Measurements from ENCODE around the gene FAM170A. TPM values are rescaled to one million over a fixed set of nuclear protein-coding genes. Genes with fewer than 3 reads are reported as not detected.

The FAM170A gene
- total RNA-seq, 1 experiment from 2014 or later: not detected

DNA sequence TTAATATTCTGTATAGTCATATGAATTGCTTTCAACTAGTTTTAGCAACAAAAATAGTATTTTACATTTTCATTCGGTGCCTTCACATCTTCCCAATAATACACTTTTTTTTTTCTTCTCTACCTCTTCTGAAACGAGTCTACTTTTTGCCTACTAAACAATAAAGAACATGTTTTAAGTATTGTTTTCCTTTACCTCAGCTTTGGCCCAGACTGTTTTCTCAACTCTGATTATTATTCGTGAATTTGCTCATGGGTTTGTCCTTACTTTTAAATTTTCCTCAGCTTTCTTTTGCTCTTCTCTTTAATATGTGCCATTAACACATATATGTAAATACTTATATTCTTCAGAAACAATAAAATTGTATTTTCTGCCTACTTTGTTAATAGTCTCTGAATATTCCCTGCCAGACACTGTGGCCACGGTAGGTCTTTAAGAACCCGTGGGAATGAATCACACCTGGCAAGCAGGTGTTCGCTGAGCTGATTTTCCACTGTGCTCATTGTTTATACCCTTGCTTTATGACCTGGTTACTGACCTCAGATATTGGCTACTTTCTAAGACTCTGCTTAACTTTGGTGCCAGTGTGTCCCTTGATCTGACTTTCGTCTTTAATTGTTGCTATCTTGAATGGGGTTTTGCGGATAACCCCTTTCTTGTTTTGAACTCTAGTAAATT, 49.1 kb downstream of the FAM170A start:
- intact Hi-C loops (cut with micrococcal nuclease; ENCODE audit: unreplicated experiment): no loop called here
- TF ChIP-seq CTCF (IDR thresholded peaks at IDR 0.05): no peak
- no peak for TF ChIP-seq SIN3A (IDR thresholded peaks at IDR 0.05; ENCODE audit: borderline replicate concordance, insufficient read depth, low read depth, low read length)
- TF ChIP-seq, protein P1, sequence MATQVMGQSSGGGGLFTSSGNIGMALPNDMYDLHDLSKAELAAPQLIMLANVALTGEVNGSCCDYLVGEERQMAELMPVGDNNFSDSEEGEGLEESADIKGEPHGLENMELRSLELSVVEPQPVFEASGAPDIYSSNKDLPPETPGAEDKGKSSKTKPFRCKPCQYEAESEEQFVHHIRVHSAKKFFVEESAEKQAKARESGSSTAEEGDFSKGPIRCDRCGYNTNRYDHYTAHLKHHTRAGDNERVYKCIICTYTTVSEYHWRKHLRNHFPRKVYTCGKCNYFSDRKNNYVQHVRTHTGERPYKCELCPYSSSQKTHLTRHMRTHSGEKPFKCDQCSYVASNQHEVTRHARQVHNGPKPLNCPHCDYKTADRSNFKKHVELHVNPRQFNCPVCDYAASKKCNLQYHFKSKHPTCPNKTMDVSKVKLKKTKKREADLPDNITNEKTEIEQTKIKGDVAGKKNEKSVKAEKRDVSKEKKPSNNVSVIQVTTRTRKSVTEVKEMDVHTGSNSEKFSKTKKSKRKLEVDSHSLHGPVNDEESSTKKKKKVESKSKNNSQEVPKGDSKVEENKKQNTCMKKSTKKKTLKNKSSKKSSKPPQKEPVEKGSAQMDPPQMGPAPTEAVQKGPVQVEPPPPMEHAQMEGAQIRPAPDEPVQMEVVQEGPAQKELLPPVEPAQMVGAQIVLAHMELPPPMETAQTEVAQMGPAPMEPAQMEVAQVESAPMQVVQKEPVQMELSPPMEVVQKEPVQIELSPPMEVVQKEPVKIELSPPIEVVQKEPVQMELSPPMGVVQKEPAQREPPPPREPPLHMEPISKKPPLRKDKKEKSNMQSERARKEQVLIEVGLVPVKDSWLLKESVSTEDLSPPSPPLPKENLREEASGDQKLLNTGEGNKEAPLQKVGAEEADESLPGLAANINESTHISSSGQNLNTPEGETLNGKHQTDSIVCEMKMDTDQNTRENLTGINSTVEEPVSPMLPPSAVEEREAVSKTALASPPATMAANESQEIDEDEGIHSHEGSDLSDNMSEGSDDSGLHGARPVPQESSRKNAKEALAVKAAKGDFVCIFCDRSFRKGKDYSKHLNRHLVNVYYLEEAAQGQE (IDR thresholded peaks at IDR 0.05; ENCODE audit: insufficient read depth in 1 of 2, low read depth in 2 of 2, low read length in 1 of 2): no peak
- no peak for TF ChIP-seq POLR2AphosphoS5 (IDR thresholded peaks at IDR 0.05; ENCODE audit: low read depth, low read length)
- no peak for TF ChIP-seq TCF7L2 (IDR thresholded peaks at IDR 0.05; ENCODE audit: low read depth, low read length)
- no peaks in the 10 kb centered on the region for H3K36me3 ChIP-seq (ENCODE audit: control insufficient read depth, insufficient read depth, low read length)
- in situ Hi-C loops (cut with HindIII; ENCODE audit: low pct_unique_long_range_greater_than_20kb, low sequenced_read_pairs): no loop called here
- DNase-seq (ENCODE audit: low read depth, low spot score) (no peak), ATAC-seq (no peak)
- H3K27me3 ChIP-seq (ENCODE audit: control insufficient read depth, insufficient read depth, low read length): no peaks in the 10 kb centered on the region
- ChIA-PET POLR2A (no interaction called here), CTCF (no interaction called here)
- H3K27ac ChIP-seq (ENCODE audit: low read length): no peak overlapping the region
- H3K4me3 ChIP-seq (ENCODE audit: low read depth in 2 of 2, low read length in 2 of 2): no peak overlapping the region
- no peaks in the 10 kb centered on the region for H3K9me3 ChIP-seq (ENCODE audit: control insufficient read depth, insufficient read depth, low read depth, low read length)
- BruUV-seq (replicated peaks): no TSS peak
- H3K4me1 ChIP-seq (ENCODE audit: control insufficient read depth, insufficient read depth, low read length): no peaks in the 10 kb centered on the region

DNA sequence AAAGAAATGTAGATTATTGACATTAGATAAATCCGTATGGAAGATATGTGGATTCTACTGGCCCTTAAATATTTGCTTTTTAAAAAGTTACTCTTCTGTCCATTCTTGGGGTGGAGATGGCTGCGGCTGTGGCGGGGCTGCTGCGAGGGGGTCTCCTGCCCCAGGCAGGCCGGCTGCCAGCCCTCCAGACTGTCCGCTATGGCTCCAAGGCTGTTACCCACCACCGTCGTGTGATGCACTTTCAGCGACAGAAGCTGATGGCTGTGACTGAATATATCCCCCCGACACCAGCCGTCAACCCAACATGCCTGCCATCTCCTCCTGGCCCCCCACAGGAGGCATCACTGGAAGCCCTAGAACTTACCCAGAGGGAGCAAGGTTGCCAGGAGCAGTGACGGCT, 50.7 kb downstream of the FAM170A start:
- no peak for TF ChIP-seq CTCF (IDR thresholded peaks at IDR 0.05)
- TF ChIP-seq SIN3A (IDR thresholded peaks at IDR 0.05; ENCODE audit: borderline replicate concordance, insufficient read depth, low read depth, low read length): no peak
- TF ChIP-seq POLR2AphosphoS5 (IDR thresholded peaks at IDR 0.05; ENCODE audit: low read depth, low read length): no peak
- TF ChIP-seq TCF7L2 (IDR thresholded peaks at IDR 0.05; ENCODE audit: low read depth, low read length): no peak
- TF ChIP-seq, protein P1 (IDR thresholded peaks at IDR 0.05; ENCODE audit: insufficient read depth in 1 of 2, low read depth in 2 of 2, low read length in 1 of 2): no peak
- no TSS peak for BruUV-seq (replicated peaks)
- CTCF ChIA-PET: no interaction called here
- no peaks in the 10 kb centered on the region for H3K4me1 ChIP-seq (ENCODE audit: control insufficient read depth, insufficient read depth, low read length)
- no peaks in the 10 kb centered on the region for H3K36me3 ChIP-seq (ENCODE audit: control insufficient read depth, insufficient read depth, low read length)
- ATAC-seq: no peak
- intact Hi-C loops (cut with micrococcal nuclease; ENCODE audit: unreplicated experiment) (no loop called here), in situ Hi-C loops (cut with HindIII; ENCODE audit: low pct_unique_long_range_greater_than_20kb, low sequenced_read_pairs) (no loop called here)
- POLR2A ChIA-PET: no interaction called here
- no peak overlapping the region for H3K4me3 ChIP-seq (ENCODE audit: low read depth in 2 of 2, low read length in 2 of 2)
- no peaks in the 10 kb centered on the region for H3K9me3 ChIP-seq (ENCODE audit: control insufficient read depth, insufficient read depth, low read depth, low read length)
- no peak for DNase-seq (ENCODE audit: low read depth, low spot score)
- H3K27me3 ChIP-seq (ENCODE audit: control insufficient read depth, insufficient read depth, low read length): no peaks in the 10 kb centered on the region
- no peak overlapping the region for H3K27ac ChIP-seq (ENCODE audit: low read length)

Measured in Panc1 (cell line).